Right lobe of liver (tissue), 4 donors: Measurements from ENCODE around the gene ARMH3.

ENCODE experiments used
- POLR2A ChIP-seq: fragments of 450-650 bp; IDR thresholded peaks from one replicate; pipeline ENCODE4 v1.6.1; 2017; ENCODE audit warnings: antibody characterized with exemption, mild to moderate bottlenecking
- TF ChIP-seq, protein P1 (sequence below), 4 donors: fragments of 200-600 bp in 3 of 4; fragments of 450-650 bp in 1 of 4; IDR thresholded peaks; one replicate each; pipeline versions ENCODE4 v1.5.1 to v1.8.0; 2016 to 2022; ENCODE audit warnings: antibody characterized with exemption in 4 of 4, mild to moderate bottlenecking in 2 of 4
- donor health status: DM: no; HTN: no; CAD: no.
- donor health status: DM: no; HTN: no; CAD: no.
- donor health status: DM: no; HTN: yes; CAD: no.

DNA sequence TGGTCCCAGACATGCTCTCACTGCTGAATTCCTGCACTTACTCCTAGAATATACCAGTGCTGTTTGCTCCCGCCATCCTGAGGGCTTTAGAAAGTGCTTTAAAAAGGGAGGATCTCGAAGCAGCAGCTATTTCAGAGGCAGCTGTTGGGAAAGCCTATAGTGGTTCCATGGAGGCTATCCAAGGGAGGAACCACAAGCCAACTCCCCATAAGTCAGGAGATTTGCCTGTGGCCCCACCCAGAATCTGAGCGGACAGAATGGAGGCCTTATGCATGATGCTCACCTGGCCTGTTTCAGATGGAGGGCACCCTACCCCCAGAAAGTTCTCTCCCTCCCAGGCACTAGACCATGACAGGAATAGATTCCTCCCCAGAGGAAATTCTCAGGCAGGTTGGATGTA is 210.1 kb downstream of the ARMH3 start:
- TF ChIP-seq, protein P1, sequence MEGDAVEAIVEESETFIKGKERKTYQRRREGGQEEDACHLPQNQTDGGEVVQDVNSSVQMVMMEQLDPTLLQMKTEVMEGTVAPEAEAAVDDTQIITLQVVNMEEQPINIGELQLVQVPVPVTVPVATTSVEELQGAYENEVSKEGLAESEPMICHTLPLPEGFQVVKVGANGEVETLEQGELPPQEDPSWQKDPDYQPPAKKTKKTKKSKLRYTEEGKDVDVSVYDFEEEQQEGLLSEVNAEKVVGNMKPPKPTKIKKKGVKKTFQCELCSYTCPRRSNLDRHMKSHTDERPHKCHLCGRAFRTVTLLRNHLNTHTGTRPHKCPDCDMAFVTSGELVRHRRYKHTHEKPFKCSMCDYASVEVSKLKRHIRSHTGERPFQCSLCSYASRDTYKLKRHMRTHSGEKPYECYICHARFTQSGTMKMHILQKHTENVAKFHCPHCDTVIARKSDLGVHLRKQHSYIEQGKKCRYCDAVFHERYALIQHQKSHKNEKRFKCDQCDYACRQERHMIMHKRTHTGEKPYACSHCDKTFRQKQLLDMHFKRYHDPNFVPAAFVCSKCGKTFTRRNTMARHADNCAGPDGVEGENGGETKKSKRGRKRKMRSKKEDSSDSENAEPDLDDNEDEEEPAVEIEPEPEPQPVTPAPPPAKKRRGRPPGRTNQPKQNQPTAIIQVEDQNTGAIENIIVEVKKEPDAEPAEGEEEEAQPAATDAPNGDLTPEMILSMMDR (IDR thresholded peaks at IDR 0.05): no peak
- TF ChIP-seq POLR2A: no peak
